Neural cell (in vitro differentiated cells): ENCODE results near the gene BTBD9.

Source experiments
- EP300 ChIP-seq: fragments of 450-650 bp; conservative IDR thresholded peaks from 2 replicates; pipeline ENCODE4 v1.6.1; 2014; ENCODE audit warnings: antibody characterized with exemption, mild to moderate bottlenecking, moderate library complexity; ENCODE audit not compliant: poor library complexity, severe bottlenecking
- EZH2 ChIP-seq: fragments of 200-600, 300-800 bp; shearing (Covaris generic), sonication (generic); IDR thresholded peaks from 2 replicates; pipeline ENCODE4 v1.6.1; 2014; ENCODE audit warnings: antibody characterized with exemption, low read length, borderline replicate concordance, mild to moderate bottlenecking; ENCODE audit not compliant: insufficient read depth, poor library complexity, severe bottlenecking
- MXI1 ChIP-seq: fragments of 450-650 bp; conservative IDR thresholded peaks from 2 replicates; pipeline ENCODE4 v1.6.1; 2014; ENCODE audit warnings: antibody characterized with exemption, mild to moderate bottlenecking; ENCODE audit not compliant: poor library complexity, severe bottlenecking
- POLR2AphosphoS5 ChIP-seq: IDR thresholded peaks from 2 replicates; pipeline ENCODE4 v1.6.1; 2012
- RAD21 ChIP-seq: fragments of 450-650 bp; conservative IDR thresholded peaks from 2 replicates; pipeline ENCODE4 v1.6.1; 2014; ENCODE audit warnings: antibody characterized with exemption, mild to moderate bottlenecking, moderate library complexity
- REST ChIP-seq: IDR thresholded peaks from 2 replicates; pipeline ENCODE4 v1.6.1; 2012; ENCODE audit warnings: borderline replicate concordance
- SMC3 ChIP-seq: fragments of 450-650 bp; conservative IDR thresholded peaks from 2 replicates; pipeline ENCODE4 v1.6.1; 2014; ENCODE audit warnings: antibody characterized with exemption, mild to moderate bottlenecking, moderate library complexity; ENCODE audit not compliant: poor library complexity
- TAF1 ChIP-seq: IDR thresholded peaks from 2 replicates; pipeline ENCODE4 v1.6.1; 2012; ENCODE audit warnings: low read depth
- TF ChIP-seq, protein P1 (sequence below): fragments of 450-650 bp; IDR thresholded peaks from 2 replicates; pipeline ENCODE4 v1.5.1; 2014; ENCODE audit warnings: antibody characterized with exemption, mild to moderate bottlenecking, moderate library complexity; ENCODE audit not compliant: poor library complexity, severe bottlenecking

DNA sequence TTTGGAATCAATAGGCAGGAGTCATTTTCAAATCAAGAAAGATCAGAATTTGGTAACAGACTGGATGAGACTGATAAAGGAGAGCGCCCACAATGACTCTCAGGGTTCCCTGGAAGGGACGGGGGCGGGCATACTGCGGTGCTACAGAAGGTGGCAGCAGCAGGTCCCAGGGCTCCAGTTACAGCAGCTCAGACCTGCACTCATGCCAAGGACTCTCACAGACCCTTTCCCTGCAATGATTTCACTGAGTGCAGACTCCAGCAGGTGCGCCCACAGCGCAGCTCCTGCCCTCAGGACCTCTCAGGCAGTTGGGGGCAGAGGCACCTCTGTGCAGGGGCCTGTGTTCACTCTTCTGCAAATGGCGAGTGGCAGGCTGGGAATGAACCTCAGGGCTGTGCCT is 460.4 kb downstream of the BTBD9 start:
- TF ChIP-seq, protein P1, sequence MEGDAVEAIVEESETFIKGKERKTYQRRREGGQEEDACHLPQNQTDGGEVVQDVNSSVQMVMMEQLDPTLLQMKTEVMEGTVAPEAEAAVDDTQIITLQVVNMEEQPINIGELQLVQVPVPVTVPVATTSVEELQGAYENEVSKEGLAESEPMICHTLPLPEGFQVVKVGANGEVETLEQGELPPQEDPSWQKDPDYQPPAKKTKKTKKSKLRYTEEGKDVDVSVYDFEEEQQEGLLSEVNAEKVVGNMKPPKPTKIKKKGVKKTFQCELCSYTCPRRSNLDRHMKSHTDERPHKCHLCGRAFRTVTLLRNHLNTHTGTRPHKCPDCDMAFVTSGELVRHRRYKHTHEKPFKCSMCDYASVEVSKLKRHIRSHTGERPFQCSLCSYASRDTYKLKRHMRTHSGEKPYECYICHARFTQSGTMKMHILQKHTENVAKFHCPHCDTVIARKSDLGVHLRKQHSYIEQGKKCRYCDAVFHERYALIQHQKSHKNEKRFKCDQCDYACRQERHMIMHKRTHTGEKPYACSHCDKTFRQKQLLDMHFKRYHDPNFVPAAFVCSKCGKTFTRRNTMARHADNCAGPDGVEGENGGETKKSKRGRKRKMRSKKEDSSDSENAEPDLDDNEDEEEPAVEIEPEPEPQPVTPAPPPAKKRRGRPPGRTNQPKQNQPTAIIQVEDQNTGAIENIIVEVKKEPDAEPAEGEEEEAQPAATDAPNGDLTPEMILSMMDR = no peak
- no peak for TF ChIP-seq TAF1
- TF ChIP-seq EZH2 = no peak
- no peak for TF ChIP-seq MXI1
- no peak for TF ChIP-seq REST
- TF ChIP-seq RAD21 = no peak
- TF ChIP-seq POLR2AphosphoS5 = no peak
- no peak for TF ChIP-seq SMC3
- no peak for TF ChIP-seq EP300
